ENCODE data around the gene ACER3.

DNA sequence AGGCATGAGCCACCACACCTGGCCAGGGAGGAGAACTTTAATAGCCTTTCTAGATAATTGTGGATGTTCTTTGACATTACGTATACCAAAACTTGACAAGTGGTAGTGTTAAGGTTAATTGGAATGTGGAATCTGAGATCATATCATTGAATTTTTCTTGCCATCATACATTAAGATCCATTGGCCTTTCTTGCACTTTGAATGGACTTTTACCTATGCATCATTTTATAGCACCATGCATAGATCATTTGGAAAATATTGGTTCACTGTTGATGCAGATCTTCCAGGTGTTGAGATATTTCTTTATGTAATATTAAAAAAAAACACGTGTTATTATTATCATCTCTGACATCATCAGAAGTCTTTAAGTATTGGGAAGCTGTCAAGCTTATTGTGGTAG lies 36.5 kb downstream of the ACER3 start:
- TF ChIP-seq CTCF (IDR thresholded peaks at IDR 0.05): no peak
- no peak for TF ChIP-seq POLR2A (IDR thresholded peaks at IDR 0.05)

All from thyroid gland (tissue), 4 donors.